Trophoblast cell (in vitro differentiated cells and primary cell): ENCODE results near the gene PURB.
"Not testable (repeated sequence)": the region's sequence is repeated elsewhere in the genome, so short reads cannot be mapped to it uniquely, and the experiment has no call there.

Source experiments
- DNase-seq, 2 donors: peaks; one replicate each; pipeline ENCODE4 v3.0.0-alpha.2; 2016
- H2AFZ ChIP-seq: 2 replicates; pipeline ENCODE4 v1.6.1; 2013; ENCODE audit warnings: low read length, moderate library complexity, mild to moderate bottlenecking; ENCODE audit not compliant: insufficient read depth, poor library complexity
- H2AK5ac ChIP-seq: 2 replicates; pipeline ENCODE4 v1.6.1; 2013; ENCODE audit warnings: mild to moderate bottlenecking, low read length
- H2BK120ac ChIP-seq: 2 replicates; pipeline ENCODE4 v1.6.1; 2013; ENCODE audit warnings: low read length, mild to moderate bottlenecking, moderate library complexity; ENCODE audit not compliant: insufficient read depth, poor library complexity
- H2BK12ac ChIP-seq: 2 replicates; pipeline ENCODE4 v1.6.1; 2013; ENCODE audit warnings: mild to moderate bottlenecking, low read length, moderate library complexity
- H2BK5ac ChIP-seq: 2 replicates; pipeline ENCODE4 v1.6.1; 2013; ENCODE audit warnings: low read length, low read depth, moderate library complexity, mild to moderate bottlenecking; ENCODE audit not compliant: poor library complexity
- H3K14ac ChIP-seq: 2 replicates; pipeline ENCODE4 v1.6.1; 2013; ENCODE audit warnings: mild to moderate bottlenecking, low read length
- H3K18ac ChIP-seq: 2 replicates; pipeline ENCODE4 v1.6.1; 2013; ENCODE audit warnings: mild to moderate bottlenecking, low read length
- H3K23ac ChIP-seq: 2 replicates; pipeline ENCODE4 v1.6.1; 2013; ENCODE audit warnings: low read length
- H3K27ac ChIP-seq: 2 replicates; pipeline ENCODE4 v1.5.1; 2013; ENCODE audit warnings: low read depth, mild to moderate bottlenecking, inconsistent platforms, low read length, moderate library complexity
- H3K27me3 ChIP-seq: 2 replicates; pipeline ENCODE4 v1.6.1; 2013; ENCODE audit warnings: inconsistent platforms, mild to moderate bottlenecking, low read length, moderate library complexity; ENCODE audit not compliant: insufficient read depth
- H3K36me3 ChIP-seq, 2 experiments: 1 replicate in 1 of 2; 2 replicates in 1 of 2; pipeline ENCODE4 v1.6.1; 2013; ENCODE audit warnings: low read length in 2 of 2, mild to moderate bottlenecking in 2 of 2, moderate library complexity in 1 of 2; ENCODE audit not compliant: insufficient read depth in 2 of 2, control insufficient read depth in 1 of 2
- H3K4ac ChIP-seq: 2 replicates; pipeline ENCODE4 v1.6.1; 2013; ENCODE audit warnings: low read depth, mild to moderate bottlenecking, low read length, moderate library complexity
- H3K4me1 ChIP-seq, 2 experiments: 1 replicate in 1 of 2; 2 replicates in 1 of 2; pipeline ENCODE4 v1.6.1; 2013; ENCODE audit warnings: low read length in 2 of 2, mild to moderate bottlenecking in 2 of 2, moderate library complexity in 1 of 2; ENCODE audit not compliant: insufficient read depth in 2 of 2, control insufficient read depth in 1 of 2
- H3K4me2 ChIP-seq: 2 replicates; pipeline ENCODE4 v1.6.1; 2013; ENCODE audit warnings: inconsistent platforms, mild to moderate bottlenecking, low read length, moderate library complexity
- H3K4me3 ChIP-seq: 2 replicates; pipeline ENCODE4 v1.5.1; 2013; ENCODE audit warnings: mild to moderate bottlenecking, low read depth, low read length, inconsistent platforms
- H3K79me1 ChIP-seq: one replicate; pipeline ENCODE4 v1.6.1; 2013; ENCODE audit warnings: low read length
- H3K79me2 ChIP-seq: 2 replicates; pipeline ENCODE4 v1.6.1; 2013; ENCODE audit warnings: low read length, mild to moderate bottlenecking; ENCODE audit not compliant: control insufficient read depth, insufficient read depth, poor library complexity
- H3K9ac ChIP-seq: 2 replicates; pipeline ENCODE4 v1.6.1; 2013; ENCODE audit warnings: mild to moderate bottlenecking, low read length
- H3K9me3 ChIP-seq: 2 replicates; pipeline ENCODE4 v1.6.1; 2013; ENCODE audit warnings: low read depth, mild to moderate bottlenecking, control low read depth, inconsistent platforms, low read length; ENCODE audit not compliant: insufficient read depth
- H4K12ac ChIP-seq: 2 replicates; pipeline ENCODE4 v1.6.1; 2013; ENCODE audit warnings: low read depth, mild to moderate bottlenecking, low read length, moderate library complexity
- H4K8ac ChIP-seq: 2 replicates; pipeline ENCODE4 v1.6.1; 2013; ENCODE audit warnings: low read depth, mild to moderate bottlenecking, low read length, moderate library complexity
- H4K91ac ChIP-seq: one replicate; pipeline ENCODE4 v1.6.1; 2013; ENCODE audit warnings: low read depth, mild to moderate bottlenecking, low read length, moderate library complexity
- WGBS: extraction: QIAGEN DNeasy Blood & Tissue Kit; methylation state at CpG from one replicate; pipeline ENCODE4 v1.1.7; 2013; ENCODE audit warnings: missing lambda C conversion rate; ENCODE audit not compliant: insufficient read length, insufficient coverage; ENCODE audit errors: extremely low coverage; 5-methylcytosine and 5-hydroxymethylcytosine counted together

The PURB gene

DNA sequence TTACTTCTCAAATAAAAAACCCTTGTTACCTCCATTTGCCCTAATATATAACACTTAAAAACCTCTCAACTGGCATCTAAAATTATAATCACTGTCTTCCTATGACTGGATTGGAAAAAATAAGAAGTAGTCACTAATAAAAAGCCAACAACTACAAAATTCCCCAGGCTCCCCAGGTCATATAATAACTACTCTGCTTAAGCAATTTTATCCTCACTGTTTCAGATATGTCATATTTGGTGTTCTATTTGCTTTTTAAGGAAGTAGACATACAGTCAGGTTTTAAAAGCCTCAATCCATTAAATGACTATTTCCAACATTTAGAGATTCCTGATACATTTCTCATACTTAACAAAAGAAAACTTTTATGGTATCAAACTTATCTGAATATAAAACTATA, 39.9 kb downstream of the PURB start:
- H3K4me2 ChIP-seq, result no peak overlapping the region
- peaks cover 3% of the 10 kb centered on the region in 2 experiments for H3K4me1 ChIP-seq
- peaks cover 10% of the 10 kb centered on the region for H3K79me2 ChIP-seq

DNA sequence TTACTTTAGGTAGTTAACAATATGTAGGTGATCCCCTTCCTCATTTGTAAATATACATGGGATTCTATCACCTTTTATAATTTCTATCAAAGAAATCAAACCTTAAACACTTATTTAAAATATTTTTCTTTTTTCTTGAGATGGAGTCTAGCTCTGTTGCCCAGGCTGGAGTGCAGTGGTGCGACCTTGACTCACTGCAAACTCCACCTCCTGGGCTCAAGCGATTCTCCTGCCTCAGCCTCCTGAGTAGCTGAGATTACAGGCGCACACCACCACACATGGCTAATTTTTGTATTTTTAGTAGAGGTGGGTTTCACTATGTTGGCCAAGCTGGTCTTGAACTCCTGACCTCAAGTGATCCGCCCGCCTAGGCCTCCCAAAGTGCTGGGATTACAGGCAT, 41.9 kb downstream of the PURB start:
- H3K27ac ChIP-seq, H2AFZ ChIP-seq, H2BK5ac ChIP-seq, H4K8ac ChIP-seq, H2BK120ac ChIP-seq, H2AK5ac ChIP-seq, H4K91ac ChIP-seq, H3K4me3 ChIP-seq, H3K9me3 ChIP-seq, H4K12ac ChIP-seq, H3K9ac ChIP-seq, H3K27me3 ChIP-seq, H3K79me1 ChIP-seq, DNase-seq, H3K79me2 ChIP-seq, H2BK12ac ChIP-seq, H3K18ac ChIP-seq, H3K23ac ChIP-seq, H3K4me2 ChIP-seq, H3K4me1 ChIP-seq, H3K14ac ChIP-seq: not testable (repeated sequence)
- WGBS, result no CpG with 5 or more reads among the region's 5 CpGs
- H3K4ac ChIP-seq, result peak overlapping the region; percentile 71
- peaks cover 9 to 11% of the 10 kb centered on the region in 2 experiments for H3K36me3 ChIP-seq

More for the DNA sequence above, 39.9 kb downstream of the PURB start:
- Histone ChIP-seq H3K27ac (no peak overlapping the region), H3K27me3 (no peaks in the 10 kb centered on the region), H3K36me3 (peaks cover 4 to 8% of the 10 kb centered on the region in 2 experiments), H2BK120ac (no peak overlapping the region), H3K9me3 (no peaks in the 10 kb centered on the region), H2AK5ac (no peak overlapping the region), H4K12ac (no peak overlapping the region), H3K4ac (no peak overlapping the region), H2AFZ (no peak overlapping the region), H3K9ac (no peak overlapping the region), H3K18ac (no peak overlapping the region), H4K8ac (no peak overlapping the region), H2BK5ac (no peak overlapping the region), H3K79me1 (peaks cover 6% of the 10 kb centered on the region), H4K91ac (no peak overlapping the region), H2BK12ac (no peak overlapping the region), H3K23ac (no peak overlapping the region), H3K14ac (no peak overlapping the region), H3K4me3 (no peak overlapping the region)
- no peak for DNase-seq

DNA sequence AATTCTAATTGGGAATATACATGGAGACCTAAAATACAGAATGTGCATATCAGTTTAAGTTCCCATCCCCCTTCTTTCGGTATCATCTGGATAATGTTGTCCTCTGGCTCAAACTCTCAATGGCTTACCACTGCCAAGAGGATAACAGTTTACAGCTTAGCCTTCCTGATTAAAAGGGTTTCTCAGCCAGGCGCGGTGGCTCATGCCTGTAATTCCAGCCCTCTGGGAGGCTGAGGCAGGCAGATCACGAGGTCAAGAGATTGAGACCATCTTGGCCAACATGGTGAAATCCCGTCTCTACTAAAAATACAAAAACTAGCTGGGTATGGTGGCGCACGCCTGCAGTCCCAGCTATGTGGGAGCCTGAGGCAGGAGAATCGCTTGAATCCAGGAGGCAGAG, 42.7 kb downstream of the PURB start:
- not testable (repeated sequence) for H2AFZ ChIP-seq, H3K14ac ChIP-seq, H3K79me2 ChIP-seq, H3K18ac ChIP-seq, H3K4ac ChIP-seq, H2BK5ac ChIP-seq, H3K9ac ChIP-seq, H3K27ac ChIP-seq, H3K27me3 ChIP-seq, H3K9me3 ChIP-seq, H4K12ac ChIP-seq, H3K23ac ChIP-seq, H2AK5ac ChIP-seq, H3K79me1 ChIP-seq, H2BK120ac ChIP-seq, H3K4me1 ChIP-seq, H3K4me2 ChIP-seq, H3K4me3 ChIP-seq, H4K91ac ChIP-seq, H2BK12ac ChIP-seq, H4K8ac ChIP-seq
- DNase-seq, result peak; percentile 70 to 72
- WGBS, result no CpG with 5 or more reads among the region's 8 CpGs
- peaks cover 9 to 11% of the 10 kb centered on the region in 2 experiments for H3K36me3 ChIP-seq

DNA sequence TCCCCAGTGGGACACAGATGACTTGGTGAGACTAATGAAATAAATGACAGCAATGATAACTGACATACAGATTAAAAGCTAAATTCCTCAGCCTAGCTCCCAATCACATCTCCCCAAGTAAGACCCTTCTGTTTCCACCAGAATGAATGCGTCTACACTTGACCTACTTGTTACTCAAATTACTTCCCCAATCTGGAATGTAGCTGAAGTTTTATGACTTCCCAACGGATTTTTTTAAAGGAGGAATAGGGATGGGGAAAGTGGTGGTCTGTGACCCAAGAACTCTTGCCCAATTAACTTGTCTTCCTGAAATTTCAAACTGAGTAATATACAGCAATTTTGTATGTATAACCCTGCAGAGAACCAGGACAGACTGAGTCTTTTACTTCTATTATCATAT, 46.6 kb downstream of the PURB start:
- H3K4me3 ChIP-seq, result no peak overlapping the region
- WGBS, result no CpG with 5 or more reads among the region's 2 CpGs
- H3K36me3 ChIP-seq, result peaks cover 24% of the 10 kb centered on the region in 2 experiments
- H3K9me3 ChIP-seq, result no peaks in the 10 kb centered on the region
- H3K9ac ChIP-seq, result no peak overlapping the region
- no peaks in the 10 kb centered on the region for H3K79me1 ChIP-seq
- H2AFZ ChIP-seq, result no peak overlapping the region
- H3K4me2 ChIP-seq, result no peak overlapping the region
- H3K79me2 ChIP-seq, result peaks cover 3% of the 10 kb centered on the region
- no peaks in the 10 kb centered on the region for H3K4me1 ChIP-seq
- H2BK12ac ChIP-seq, result no peak overlapping the region
- no peaks in the 10 kb centered on the region for H3K27me3 ChIP-seq
- no peak overlapping the region for H2BK120ac ChIP-seq
- H4K91ac ChIP-seq, result no peak overlapping the region
- no peak overlapping the region for H4K8ac ChIP-seq
- H3K4ac ChIP-seq, result no peak overlapping the region
- H3K23ac ChIP-seq, result no peak overlapping the region
- no peak overlapping the region for H3K14ac ChIP-seq
- H3K18ac ChIP-seq, result no peak overlapping the region
- no peak overlapping the region for H2AK5ac ChIP-seq
- H3K27ac ChIP-seq, result no peak overlapping the region
- no peak overlapping the region for H2BK5ac ChIP-seq
- no peak overlapping the region for H4K12ac ChIP-seq
- no peak for DNase-seq
